Omental fat pad (tissue), 4 donors: ENCODE measurements around the gene SYNPR. TPM values are rescaled to one million over a fixed set of nuclear protein-coding genes. Genes with fewer than 3 reads are reported as not detected.

Experiments
- ATAC-seq: fragments of 150-250 bp; one replicate; pipeline ENCODE4 v1.9.1; 2016; ENCODE audit warnings: mild to moderate bottlenecking, moderate library complexity; ENCODE audit not compliant: low FRiP score
- DNase-seq: peaks from one replicate; pipeline ENCODE4 v3.0.0-alpha.2; 2019; ENCODE audit warnings: low spot score
- CTCF ChIP-seq, 3 donors: fragments of 450-650 bp; IDR thresholded peaks; one replicate each; pipeline ENCODE4 v1.5.1; 2016 to 2017; ENCODE audit warnings: antibody characterized with exemption in 3 of 3, mild to moderate bottlenecking in 3 of 3, moderate library complexity in 2 of 3
- total RNA-seq, 4 donors: library from RNA; depleted of rRNA; stranded (reverse); fragments of >200 nt; gene quantifications; one replicate each; pipeline ENCODE4 v1.1.0, GENCODE V29; 2016

The SYNPR gene
- total RNA-seq, 4 donors from 2014 or later = not detected

GRCh38 chr3:63456901-63457300 is 178.8 kb downstream of the SYNPR start:
- ATAC-seq (no peak), DNase-seq (no peak)
- no peak for TF ChIP-seq CTCF (IDR thresholded peaks at IDR 0.05)

GRCh38 chr3:63458405-63458804 is 180.3 kb downstream of the SYNPR start:
- DNase-seq (no peak), ATAC-seq (no peak)
- TF ChIP-seq CTCF (IDR thresholded peaks at IDR 0.05) = no peak

GRCh38 chr3:63462732-63463131 is 184.6 kb downstream of the SYNPR start:
- TF ChIP-seq CTCF (IDR thresholded peaks at IDR 0.05) = no peak
- ATAC-seq (no peak), DNase-seq (no peak)

GRCh38 chr3:63467392-63467791 is 189.3 kb downstream of the SYNPR start:
- DNase-seq (no peak), ATAC-seq (no peak)
- no peak for TF ChIP-seq CTCF (IDR thresholded peaks at IDR 0.05)

GRCh38 chr3:63470745-63471144 is 192.6 kb downstream of the SYNPR start:
- DNase-seq (no peak), ATAC-seq (no peak)
- no peak for TF ChIP-seq CTCF (IDR thresholded peaks at IDR 0.05)

- TF ChIP-seq CTCF (IDR thresholded peaks at IDR 0.05) = no peak
- ATAC-seq (no peak), DNase-seq (no peak)
Measured at GRCh38 chr3:63471781-63472180, 193.7 kb downstream of the SYNPR start.

- no peak for TF ChIP-seq CTCF (IDR thresholded peaks at IDR 0.05)
- DNase-seq (no peak), ATAC-seq (no peak)
Measured at GRCh38 chr3:63473641-63474166, 195.6 kb downstream of the SYNPR start.
